H1 (cell line): Measurements from ENCODE around the gene TMEM235. TPM values are rescaled to one million over a fixed set of nuclear protein-coding genes. Genes with fewer than 3 reads are reported as not detected.

Experiments
- CTCF ChIA-PET: fragments of 300-600 bp; sonication (Branson Sonifier 250); formaldehyde crosslinking; loops from one replicate; lab custom pipeline; 2021; ENCODE audit not compliant: partially characterized antibody; lab: Charles Lee
- POLR2A ChIA-PET: fragments of 300-600 bp; sonication (Branson Sonifier 250); formaldehyde crosslinking; loops from one replicate; lab custom pipeline; 2021; ENCODE audit warnings: inconsistent platforms; ENCODE audit not compliant: partially characterized antibody; lab: Charles Lee
- DNase-seq, 2 experiments: peaks; one replicate each; pipeline versions ENCODE4 v3.0.0 to v3.0.0-alpha.2; 2010 to 2022; ENCODE audit warnings: low spot score in 2 of 2, low read depth in 1 of 2, mixed read lengths in 1 of 2
- FAIRE-seq: peaks from 2 replicates; lab custom pipeline; 2011; peaks lifted over from hg19 to GRCh38; lab: Jason Lieb, UNC
- H2AFZ ChIP-seq: 2 replicates; pipeline ENCODE4 v1.8.1; 2012; ENCODE audit warnings: low read length, inconsistent platforms
- H2AK5ac ChIP-seq: 2 replicates; pipeline ENCODE4 v1.6.1; 2013; ENCODE audit warnings: low read depth, low read length
- H2BK120ac ChIP-seq: replicated peaks from 2 replicates; pipeline ENCODE3; 2013; ENCODE audit warnings: low read depth, low read length, inconsistent platforms
- H2BK12ac ChIP-seq: 2 replicates; pipeline ENCODE4 v1.6.1; 2013; ENCODE audit warnings: low read depth, low read length
- H2BK15ac ChIP-seq: 2 replicates; pipeline ENCODE4 v1.6.1; 2013; ENCODE audit warnings: low read length
- H2BK20ac ChIP-seq: 2 replicates; pipeline ENCODE4 v1.6.1; 2013; ENCODE audit warnings: low read length
- H2BK5ac ChIP-seq: 2 replicates; pipeline ENCODE4 v1.6.1; 2013; ENCODE audit warnings: low read depth, low read length
- H3K14ac ChIP-seq: 2 replicates; pipeline ENCODE4 v1.6.1; 2013; ENCODE audit warnings: inconsistent platforms; ENCODE audit not compliant: insufficient read length
- H3K18ac ChIP-seq: 2 replicates; pipeline ENCODE4 v1.6.1; 2013; ENCODE audit warnings: low read length; ENCODE audit errors: extremely low read depth
- H3K23ac ChIP-seq: 2 replicates; pipeline ENCODE4 v1.6.1; 2013; ENCODE audit warnings: inconsistent platforms; ENCODE audit not compliant: insufficient read length
- H3K23me2 ChIP-seq: 2 replicates; pipeline ENCODE4 v1.6.1; 2013; ENCODE audit warnings: low read depth, low read length
- H3K27ac ChIP-seq: 2 replicates; pipeline ENCODE4 v1.6.1; 2011; ENCODE audit warnings: low read depth, low read length, inconsistent platforms
- H3K27me3 ChIP-seq, 4 experiments: replicated peaks in 1 of 4; 1 replicate in 1 of 4; 2 replicates in 3 of 4; pipeline versions ENCODE4 v1.6.1 to v1.8.1; 2011 to 2013; ENCODE audit warnings: low read length in 3 of 4, mild to moderate bottlenecking in 3 of 4, inconsistent platforms in 2 of 4, mixed read lengths in 2 of 4, moderate library complexity in 1 of 4; ENCODE audit not compliant: control insufficient read depth in 3 of 4, insufficient read depth in 3 of 4; ENCODE audit errors: extremely low read depth in 1 of 4
- H3K36me3 ChIP-seq, 4 experiments: 2 replicates each; pipeline versions ENCODE4 v1.6.1 to v1.8.1; 2011 to 2013; ENCODE audit warnings: mild to moderate bottlenecking in 4 of 4, low read length in 3 of 4, moderate library complexity in 2 of 4, control low read depth in 1 of 4, inconsistent platforms in 1 of 4; ENCODE audit not compliant: insufficient read depth in 4 of 4, control insufficient read depth in 2 of 4
- H3K4ac ChIP-seq: replicated peaks from 2 replicates; pipeline ENCODE3; 2013; ENCODE audit warnings: low read length, low read depth, mixed read lengths, inconsistent platforms; ENCODE audit not compliant: insufficient read length
- H3K4me1 ChIP-seq, 4 experiments: replicated peaks in 1 of 4; 1 replicate in 1 of 4; 2 replicates in 3 of 4; pipeline versions ENCODE4 v1.6.1 to v1.8.1; 2011 to 2013; ENCODE audit warnings: low read length in 3 of 4, inconsistent platforms in 2 of 4, mixed read lengths in 1 of 4; ENCODE audit not compliant: insufficient read depth in 4 of 4, control insufficient read depth in 3 of 4
- H3K4me2 ChIP-seq, 2 experiments: 2 replicates each; pipeline versions ENCODE4 v1.6.1 to v1.8.1; 2011 to 2013; ENCODE audit warnings: low read depth in 2 of 2, low read length in 2 of 2, control low read depth in 1 of 2, inconsistent platforms in 1 of 2, mild to moderate bottlenecking in 1 of 2; ENCODE audit not compliant: insufficient read depth in 1 of 2
- H3K4me3 ChIP-seq, 4 experiments: fragments of 200-600, 300-600 bp in 1 of 4; sonication (generic), shearing (Covaris generic), sonication (Bioruptor Twin) in 1 of 4; 2 replicates each; pipeline versions ENCODE4 v1.5.1 to v1.8.1; 2011 to 2016; ENCODE audit warnings: low read length in 4 of 4, low read depth in 3 of 4, control low read depth in 2 of 4, inconsistent platforms in 2 of 4, mild to moderate bottlenecking in 2 of 4, mixed read lengths in 1 of 4, moderate library complexity in 1 of 4; ENCODE audit not compliant: insufficient read depth in 2 of 4; ENCODE audit errors: extremely low read depth in 1 of 4
- H3K56ac ChIP-seq: replicated peaks from 2 replicates; pipeline ENCODE3; 2013; ENCODE audit warnings: low read depth, mild to moderate bottlenecking, mixed read lengths, low read length, inconsistent platforms; ENCODE audit not compliant: insufficient read length
- H3K79me1 ChIP-seq: 2 replicates; pipeline ENCODE4 v1.6.1; 2013; ENCODE audit warnings: low read depth, low read length, control low read depth
- H3K79me2 ChIP-seq, 2 experiments: 2 replicates each; pipeline versions ENCODE4 v1.6.1 to v1.8.1; 2012 to 2013; ENCODE audit warnings: low read length in 2 of 2, mild to moderate bottlenecking in 2 of 2, inconsistent platforms in 1 of 2; ENCODE audit not compliant: insufficient read depth in 2 of 2, control insufficient read depth in 1 of 2
- H3K9ac ChIP-seq, 4 experiments: replicated peaks in 1 of 4; 1 replicate in 1 of 4; 2 replicates in 3 of 4; pipeline versions ENCODE4 v1.6.1 to v1.8.1; 2011 to 2013; ENCODE audit warnings: low read depth in 3 of 4, low read length in 3 of 4, control low read depth in 2 of 4, mild to moderate bottlenecking in 2 of 4, moderate library complexity in 2 of 4, inconsistent platforms in 1 of 4; ENCODE audit errors: extremely low read depth in 1 of 4
- H3K9me3 ChIP-seq, 2 experiments: 2 replicates each; pipeline versions ENCODE4 v1.6.1 to v1.8.1; 2012 to 2013; ENCODE audit warnings: mild to moderate bottlenecking in 2 of 2, moderate library complexity in 2 of 2, control low read depth in 1 of 2, inconsistent platforms in 1 of 2, low read depth in 1 of 2, low read length in 1 of 2, mixed read lengths in 1 of 2; ENCODE audit not compliant: insufficient read depth in 2 of 2
- H4K20me1 ChIP-seq, 2 experiments: replicated peaks in 1 of 2; 2 replicates each; pipeline versions ENCODE3 to v1.8.1; 2011 to 2013; ENCODE audit warnings: inconsistent platforms in 2 of 2, low read length in 2 of 2, mild to moderate bottlenecking in 1 of 2; ENCODE audit not compliant: insufficient read depth in 2 of 2, control insufficient read depth in 1 of 2
- H4K5ac ChIP-seq: 2 replicates; pipeline ENCODE4 v1.6.1; 2013; ENCODE audit warnings: low read length, low read depth, mixed read lengths, inconsistent platforms; ENCODE audit not compliant: insufficient read length
- H4K8ac ChIP-seq: 2 replicates; pipeline ENCODE4 v1.8.0; 2013; ENCODE audit warnings: mild to moderate bottlenecking, moderate library complexity, low read length, inconsistent platforms; ENCODE audit not compliant: insufficient read depth; ENCODE audit errors: extremely low read depth
- H4K91ac ChIP-seq: replicated peaks from 2 replicates; pipeline ENCODE3; 2013; ENCODE audit warnings: low read length, mixed read lengths, inconsistent platforms; ENCODE audit not compliant: insufficient read length
- CREB1 ChIP-seq: IDR thresholded peaks from 2 replicates; pipeline ENCODE4 v1.6.1; 2012; ENCODE audit warnings: inconsistent platforms
- SP2 ChIP-seq: IDR thresholded peaks from 2 replicates; pipeline ENCODE4 v1.6.1; 2012; ENCODE audit warnings: mild to moderate bottlenecking, low read length, inconsistent platforms
- WGBS, 2 experiments: shearing (Covaris generic) in 1 of 2; methylation state at CpG; one replicate each; pipeline versions ENCODE4 v1.1.6 to v1.1.7; 2013 to 2015; ENCODE audit warnings: low lambda C conversion rate in 2 of 2, mixed read lengths in 2 of 2, inconsistent platforms in 1 of 2, low coverage in 1 of 2, missing lambda C conversion rate in 1 of 2; ENCODE audit not compliant: insufficient replicate concordance in 2 of 2, insufficient coverage in 1 of 2, insufficient read length in 1 of 2; ENCODE audit errors: extremely low coverage in 1 of 2, missing lambda C conversion rate in 1 of 2; 5-methylcytosine and 5-hydroxymethylcytosine counted together
- polyA plus RNA-seq, 7 experiments: library from polyadenylated mRNA; depleted of rRNA in 3 of 7; stranded (reverse) in 5 of 7; unstranded in 2 of 7; fragments of >200 nt in 5 of 7; fragments of 200-250 nt in 2 of 7; gene quantifications; 1 replicate in 5 of 7; 2 replicates in 1 of 7; 4 replicates in 1 of 7; pipeline versions ENCODE4 v1.2.1 to v1.2.3, GENCODE V29; 2011 to 2013; ENCODE audit warnings: missing spikeins in 2 of 7, mixed read lengths in 2 of 7
- total RNA-seq: library from RNA; stranded (reverse); fragmentation: NEBNext Ultra II Directional; extraction: Animal tissue kit (Norgen Biotek cat#: 25700); gene quantifications from 2 replicates; pipeline ENCODE4 v1.2.1, GENCODE V29; 2021

The TMEM235 gene
- total and polyA plus RNA-seq, 2 of the 8 experiments (the other 6 are each of a cell fraction or from before 2014, with no cell fraction given): 0.05 to 0.15 TPM

DNA sequence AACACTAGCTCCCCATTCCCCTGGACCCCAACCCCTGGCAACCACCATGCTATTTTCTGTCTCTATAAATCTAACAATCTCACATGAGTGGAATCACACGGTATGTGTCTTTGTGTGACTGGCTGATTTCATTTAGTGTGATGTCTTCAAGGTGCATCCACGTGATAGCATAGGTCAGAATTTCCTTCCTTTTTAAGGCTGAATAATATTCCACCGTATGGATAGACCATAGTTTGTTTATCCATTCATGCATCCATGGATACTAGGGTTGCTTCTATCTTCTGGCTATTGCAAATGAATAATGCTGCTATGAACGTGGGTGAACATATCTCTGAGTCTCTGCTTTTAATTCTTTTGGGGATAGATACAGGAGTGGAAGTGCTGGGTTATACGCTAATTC lies 43.9 kb downstream of the TMEM235 start:
- ChIA-PET POLR2A (no interaction called here), CTCF (interaction anchor here (7.8 kb wide), 1 partner anchor 25 kb away, joined by 50 read pairs; no protein-coding TSS in a partner anchor)
- H2BK12ac ChIP-seq: no peak overlapping the region
- H3K4me2 ChIP-seq: no peak overlapping the region
- no peak overlapping the region for H2BK120ac ChIP-seq
- no peak overlapping the region for H2AK5ac ChIP-seq
- no peak overlapping the region for H4K5ac ChIP-seq
- H4K20me1 ChIP-seq: no peaks in the 10 kb centered on the region
- H3K36me3 ChIP-seq: no peaks in the 10 kb centered on the region
- no peak overlapping the region for H2BK20ac ChIP-seq
- H3K23me2 ChIP-seq: no peaks in the 10 kb centered on the region
- no peak for TF ChIP-seq CREB1
- TF ChIP-seq SP2: no peak
- FAIRE-seq (no peak), DNase-seq (no peak)
- no peaks in the 10 kb centered on the region for H3K79me1 ChIP-seq
- no peak overlapping the region for H4K91ac ChIP-seq
- no peak overlapping the region for H4K8ac ChIP-seq
- H3K27me3 ChIP-seq: no peaks in the 10 kb centered on the region
- H2BK5ac ChIP-seq: no peak overlapping the region
- H3K27ac ChIP-seq: no peak overlapping the region
- no peak overlapping the region for H3K14ac ChIP-seq
- no peak overlapping the region for H3K56ac ChIP-seq
- no peaks in the 10 kb centered on the region; a peak in 1 of 4 replicates for H3K9me3 ChIP-seq
- H3K9ac ChIP-seq: no peak overlapping the region
- H3K23ac ChIP-seq: no peak overlapping the region
- H3K79me2 ChIP-seq: no peaks in the 10 kb centered on the region
- no peak overlapping the region for H2AFZ ChIP-seq
- H3K4me1 ChIP-seq: peaks cover 6 to 27% (median 22%) of the 10 kb centered on the region in 4 experiments
- H2BK15ac ChIP-seq: no peak overlapping the region
- 95% methylated on average over 5 of the region's 5 CpGs; no CpG with 5 or more reads in 1 of the 2 experiments for WGBS, 2 experiments
- no peak overlapping the region for H3K18ac ChIP-seq
- H3K4ac ChIP-seq: no peak overlapping the region
- H3K4me3 ChIP-seq: no peak overlapping the region
